Measurements from ENCODE around the gene PPIH.
A peak's percentile ranks its signal among the peaks of the same experiment; 100 is the strongest.
"Not testable (repeated sequence)": the region's sequence is repeated elsewhere in the genome, so short reads cannot be mapped to it uniquely, and the experiment has no call there.

PPIH gene

GRCh38 chr1:42682484-42682738, 24.2 kb downstream of the PPIH start:
- not testable (repeated sequence) for DNase-seq (ENCODE audit: low read depth, low spot score)

GRCh38 chr1:42682739-42683531, 24.7 kb downstream of the PPIH start:
- DNase-seq (ENCODE audit: low read depth, low spot score), result peak; percentile 49

- peak; percentile 32 for DNase-seq (ENCODE audit: low read depth, low spot score)
These were observed 25.9 kb downstream of the PPIH start for GRCh38 chr1:42684139-42684538.

- no peak for DNase-seq (ENCODE audit: low read depth, low spot score)
These were observed 28.2 kb downstream of the PPIH start for GRCh38 chr1:42686418-42686817.

- DNase-seq (ENCODE audit: low read depth, low spot score), result no peak
These were observed 31.7 kb downstream of the PPIH start for GRCh38 chr1:42689912-42690311.

GRCh38 chr1:42690477-42691156, 32.4 kb downstream of the PPIH start:
- DNase-seq (ENCODE audit: low read depth, low spot score), result no peak

GRCh38 chr1:42691157-42691498, 32.9 kb downstream of the PPIH start:
- DNase-seq (ENCODE audit: low read depth, low spot score), result no peak

- peak; percentile 18 for DNase-seq (ENCODE audit: low read depth, low spot score)
These were observed 34.2 kb downstream of the PPIH start for GRCh38 chr1:42692461-42692860.

GRCh38 chr1:42692911-42693310, 34.7 kb downstream of the PPIH start:
- DNase-seq (ENCODE audit: low read depth, low spot score), result no peak

GRCh38 chr1:42698081-42698813, 40.0 kb downstream of the PPIH start:
- DNase-seq (ENCODE audit: low read depth, low spot score), result no peak

GRCh38 chr1:42700006-42700405, 41.8 kb downstream of the PPIH start:
- DNase-seq (ENCODE audit: low read depth, low spot score), result no peak

GRCh38 chr1:42703888-42704464, 45.8 kb downstream of the PPIH start:
- DNase-seq (ENCODE audit: low read depth, low spot score), result no peak

GRCh38 chr1:42712808-42713207, 54.6 kb downstream of the PPIH start:
- DNase-seq (ENCODE audit: low read depth, low spot score), result not testable (repeated sequence)

GRCh38 chr1:42713293-42713692, 55.1 kb downstream of the PPIH start:
- no peak for DNase-seq (ENCODE audit: low read depth, low spot score)

- not testable (repeated sequence) for DNase-seq (ENCODE audit: low read depth, low spot score)
These were observed 56.2 kb downstream of the PPIH start for GRCh38 chr1:42714441-42714840.

GRCh38 chr1:42720868-42721267, 62.6 kb downstream of the PPIH start:
- no peak for DNase-seq (ENCODE audit: low read depth, low spot score)

- DNase-seq (ENCODE audit: low read depth, low spot score), result no peak
These were observed 63.7 kb downstream of the PPIH start for GRCh38 chr1:42721926-42722325.

- not testable (repeated sequence) for DNase-seq (ENCODE audit: low read depth, low spot score)
These were observed 64.2 kb downstream of the PPIH start for GRCh38 chr1:42722403-42722802.

GRCh38 chr1:42723511-42723910, 65.3 kb downstream of the PPIH start:
- DNase-seq (ENCODE audit: low read depth, low spot score), result no peak

GRCh38 chr1:42725820-42726219, 67.6 kb downstream of the PPIH start:
- not testable (repeated sequence) for DNase-seq (ENCODE audit: low read depth, low spot score)
